ENCODE data around the gene TTBK2.
"Not testable (repeated sequence)": the region's sequence is repeated elsewhere in the genome, so short reads cannot be mapped to it uniquely, and the experiment has no call there.

The TTBK2 gene

DNA sequence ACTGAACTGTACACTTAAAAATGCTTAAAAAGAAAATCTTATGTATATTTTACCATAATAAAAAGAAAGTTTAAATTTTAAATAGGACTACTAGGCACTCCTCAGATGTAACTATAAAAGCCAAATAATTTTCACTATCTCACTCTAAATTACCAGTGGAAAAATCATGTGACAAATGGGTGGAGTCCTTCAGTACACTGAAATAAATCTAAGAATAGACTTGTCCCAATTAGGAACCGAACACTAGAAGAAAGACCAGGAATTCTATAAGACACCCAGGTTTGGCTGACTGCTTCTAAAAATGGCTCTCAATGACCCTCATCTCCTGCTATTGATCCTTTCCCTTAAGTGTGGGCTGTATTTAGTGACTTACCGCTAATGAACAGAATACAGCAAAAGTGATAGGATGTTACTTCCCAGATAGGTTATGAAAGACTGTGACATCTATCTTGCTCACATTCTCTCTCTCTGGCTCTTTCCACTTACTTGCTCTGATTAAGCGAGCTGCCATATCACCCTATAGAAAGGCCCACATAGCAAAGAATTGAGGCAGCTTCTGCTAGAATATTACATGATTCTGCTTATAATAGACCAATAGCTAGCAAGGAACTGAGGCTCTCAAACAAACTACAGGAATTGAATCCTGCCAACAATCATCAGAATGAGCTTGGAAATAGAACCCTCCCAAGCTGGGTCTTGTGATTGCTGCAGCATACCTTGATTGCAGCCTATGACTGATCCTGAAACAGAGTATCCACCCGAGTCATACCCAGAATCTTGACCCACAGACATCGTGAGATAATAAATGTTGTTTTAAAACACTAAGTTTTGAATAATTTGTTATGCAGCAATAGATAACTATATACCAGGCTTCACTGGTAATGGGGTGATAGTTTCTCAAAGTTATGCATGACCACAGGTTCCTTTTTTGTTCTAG, 16.9 kb downstream of the TTBK2 start:
- no peak for DNase-seq

DNA sequence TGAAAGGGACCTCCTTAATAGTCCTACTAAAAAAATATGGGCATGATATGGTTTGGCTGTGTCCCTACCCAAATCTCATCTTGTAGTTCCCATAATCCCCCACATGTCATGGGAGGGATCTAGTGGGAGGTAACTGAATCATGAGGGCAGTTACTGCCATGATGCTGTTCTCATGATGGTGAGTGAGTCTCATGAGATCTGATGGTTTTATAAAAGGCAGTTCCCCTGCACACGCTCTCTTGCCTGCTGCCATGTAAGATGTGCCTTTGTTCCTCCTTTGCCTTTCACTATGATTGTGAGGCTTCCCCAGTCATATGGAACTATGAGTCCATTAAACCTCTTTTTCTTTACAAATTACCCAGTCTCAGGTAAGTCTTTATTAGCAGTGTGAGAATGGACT, 26.7 kb downstream of the TTBK2 start:
- not testable (repeated sequence) for DNase-seq

DNA sequence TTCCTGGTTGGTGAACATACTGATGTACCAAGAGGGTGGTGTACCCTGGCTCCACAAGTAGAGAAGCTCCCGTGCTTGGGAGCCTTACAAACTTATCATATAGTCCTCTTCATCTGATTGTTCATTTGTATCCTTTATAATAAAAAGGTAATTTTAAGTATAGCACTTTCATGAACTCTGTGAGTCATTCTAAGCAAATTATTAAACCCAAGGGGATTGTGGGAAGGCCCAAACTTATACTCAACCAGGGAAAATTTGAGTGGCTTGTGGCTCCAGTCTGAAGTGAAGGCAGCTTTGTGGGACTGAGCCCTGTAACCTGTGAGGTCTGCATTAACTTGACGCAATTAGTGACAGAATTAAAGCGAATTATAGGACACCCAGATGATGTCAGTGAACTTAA, 29.0 kb downstream of the TTBK2 start:
- DNase-seq: no peak

GRCh38 chr15:42890161-42890913, 30.2 kb downstream of the TTBK2 start:
- no peak for DNase-seq

DNA sequence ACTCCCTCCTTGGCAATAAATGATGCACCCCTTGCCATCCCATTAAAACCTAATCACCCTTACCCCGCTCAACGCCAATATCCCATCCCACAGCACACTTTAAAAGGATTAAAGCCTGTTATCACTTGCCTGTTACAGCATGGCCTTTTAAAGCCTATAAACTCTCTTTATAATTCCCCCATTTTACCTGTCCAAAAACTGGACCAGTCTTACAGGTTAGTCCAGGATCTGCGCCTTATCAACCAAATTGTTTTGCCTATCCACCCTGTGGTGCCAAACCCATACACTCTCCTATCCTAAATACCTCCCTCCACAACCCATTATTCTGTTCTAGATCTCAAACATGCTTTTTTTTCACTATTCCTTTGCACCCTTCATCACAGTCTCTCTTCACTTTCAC, 33.2 kb downstream of the TTBK2 start:
- not testable (repeated sequence) for DNase-seq

DNA sequence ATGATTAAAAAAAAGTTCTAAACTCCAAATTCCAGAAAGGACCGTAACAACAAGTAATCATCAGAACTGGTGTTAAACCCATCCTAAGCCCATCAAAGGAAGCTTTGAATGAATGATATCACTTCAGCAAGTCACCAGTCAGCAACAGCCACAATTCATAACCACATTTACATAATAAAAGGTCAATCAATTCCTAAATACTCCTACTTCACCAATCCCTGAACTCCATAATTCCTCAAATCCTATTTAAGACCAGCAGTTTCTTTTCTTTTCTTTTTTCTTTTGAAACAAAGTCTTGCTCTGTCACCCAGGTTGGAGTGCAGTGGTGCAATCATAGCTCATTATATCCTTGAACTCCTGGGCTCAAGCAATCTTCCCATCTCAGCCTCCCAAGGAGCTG, 40.5 kb downstream of the TTBK2 start:
- DNase-seq: no peak

- no peak for DNase-seq
Measured at GRCh38 chr15:42879443-42879842, 41.1 kb downstream of the TTBK2 start.

GRCh38 chr15:42876224-42876623, 44.4 kb downstream of the TTBK2 start:
- no peak for DNase-seq

- no peak for DNase-seq
Measured at GRCh38 chr15:42868683-42869082, 51.9 kb downstream of the TTBK2 start.

DNA sequence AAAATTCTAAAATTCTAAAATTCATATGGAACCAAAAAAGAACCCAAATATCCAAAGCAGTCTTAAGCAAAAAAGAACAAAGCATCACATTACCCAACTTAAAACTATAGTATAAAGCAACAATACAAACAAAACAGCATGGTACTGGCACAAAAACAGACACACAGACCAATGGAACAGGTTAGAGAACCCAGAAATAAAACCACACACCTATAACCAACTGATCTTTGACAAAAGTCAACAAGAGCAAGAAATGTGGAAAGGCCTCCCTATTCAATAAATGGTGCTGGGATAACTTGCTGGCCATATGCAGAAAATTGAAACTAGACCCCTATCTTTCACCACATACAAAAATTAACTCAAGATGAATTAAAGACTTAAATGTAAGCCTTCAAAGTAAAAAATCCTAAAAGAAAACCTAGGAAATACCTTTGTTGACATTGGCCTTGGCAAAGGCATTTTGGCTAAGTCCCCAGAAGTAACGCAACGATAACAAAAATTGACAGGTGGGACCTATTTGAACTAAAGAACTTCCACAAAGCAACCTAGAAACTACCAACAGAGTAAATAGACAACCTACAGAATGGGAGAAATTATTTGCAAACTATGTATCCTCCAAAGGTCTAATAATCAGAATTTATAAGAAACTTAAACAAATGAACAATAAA, 56.9 kb downstream of the TTBK2 start:
- DNase-seq: no peak

DNA sequence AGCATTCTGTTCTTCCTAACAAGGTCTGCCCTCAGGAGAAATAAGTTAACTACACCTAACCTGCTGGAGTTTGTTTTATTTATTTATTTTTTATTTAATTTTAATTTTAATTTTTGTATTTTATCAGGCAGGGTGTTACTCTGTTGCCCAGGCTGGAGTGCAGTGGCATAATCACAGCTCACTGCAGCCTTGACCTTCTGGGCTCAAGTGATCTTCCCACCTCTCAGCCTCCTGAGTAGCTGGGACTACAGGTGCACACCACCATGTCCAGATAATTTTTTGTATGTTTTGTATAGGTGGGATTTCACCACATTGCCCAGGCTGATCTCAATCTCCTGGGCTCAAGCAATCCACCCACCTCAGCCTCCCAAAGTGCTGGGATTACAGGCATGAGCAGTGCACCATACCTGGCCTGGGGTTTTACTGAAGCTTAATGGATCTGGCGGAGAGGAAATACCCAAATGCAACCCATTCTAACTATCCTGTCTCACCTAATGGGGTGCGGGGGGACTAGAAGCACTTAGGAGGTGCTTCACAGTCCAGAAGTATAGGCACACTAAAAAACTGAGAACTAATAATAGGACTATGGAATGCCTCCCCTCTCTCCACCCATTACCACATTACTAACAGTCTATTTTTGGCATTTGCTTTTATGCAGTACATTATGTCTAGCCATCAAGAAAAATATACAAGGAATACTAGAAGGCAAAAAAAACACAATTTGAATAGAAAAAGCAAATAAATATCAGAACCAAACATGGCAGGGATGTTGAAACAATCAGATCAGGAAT, 61.4 kb downstream of the TTBK2 start:
- no peak for DNase-seq

- DNase-seq: no peak
Measured at GRCh38 chr15:42858540-42858939, 62.0 kb downstream of the TTBK2 start.

- no peak for DNase-seq
Measured at GRCh38 chr15:42854576-42854975, 66.0 kb downstream of the TTBK2 start.

GRCh38 chr15:42849836-42850235, 70.7 kb downstream of the TTBK2 start:
- DNase-seq: no peak

DNA sequence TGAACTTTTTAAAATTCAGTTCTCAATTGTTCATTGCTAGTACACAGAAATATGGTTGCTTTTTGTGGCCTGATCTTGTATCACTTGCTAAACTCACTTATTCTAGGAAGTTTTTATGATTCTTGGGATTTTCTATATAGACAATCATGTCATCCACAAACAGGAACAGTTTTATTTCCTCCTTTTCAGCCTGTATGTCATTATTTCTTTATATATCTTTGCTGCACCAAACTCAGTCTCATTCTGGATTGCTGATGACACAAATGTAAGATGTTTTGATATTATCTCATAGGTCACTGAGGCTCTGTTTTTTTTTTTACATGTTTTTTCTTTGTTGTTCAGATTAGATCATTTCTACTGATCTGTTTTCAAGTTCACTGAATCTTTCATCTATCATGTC, 71.7 kb downstream of the TTBK2 start:
- no peak for DNase-seq

DNA sequence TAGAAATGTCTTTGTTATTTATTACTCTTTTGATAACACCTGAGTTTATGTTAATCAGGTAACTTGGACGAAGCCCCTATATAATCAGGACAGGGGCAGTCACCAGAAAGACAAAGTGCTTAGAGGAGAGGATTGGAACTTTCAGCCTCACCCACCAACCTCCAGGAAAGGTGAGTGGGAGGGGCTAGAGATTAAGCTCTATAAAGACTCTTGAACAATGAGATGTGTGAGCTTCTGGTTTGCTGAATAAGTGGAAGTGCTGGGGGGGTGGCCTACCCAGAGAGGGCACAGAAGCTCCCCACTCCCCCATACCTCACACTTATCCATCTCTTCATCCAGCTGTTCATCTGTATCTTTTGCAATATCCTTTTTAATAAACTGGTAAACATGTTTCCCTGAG, 73.9 kb downstream of the TTBK2 start:
- DNase-seq: no peak

DNA sequence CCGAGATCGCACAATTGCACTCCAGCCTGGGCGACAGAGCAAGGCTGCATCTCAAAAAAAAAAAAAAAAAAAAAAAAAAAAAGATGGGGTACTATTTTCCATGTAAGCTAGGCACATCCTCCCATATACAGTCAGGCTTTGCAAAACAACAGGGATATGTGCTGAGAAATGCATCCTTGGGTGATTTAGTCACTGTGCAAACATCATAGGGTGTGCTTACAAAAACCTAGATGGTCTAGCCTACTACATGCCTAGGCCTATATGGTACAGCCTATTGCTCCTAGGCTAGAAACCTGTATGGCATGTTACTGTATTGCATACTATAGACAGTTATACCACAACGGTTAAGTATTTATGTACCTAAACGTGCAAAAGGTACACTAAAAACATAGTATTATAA, 75.0 kb downstream of the TTBK2 start:
- DNase-seq: no peak

DNA sequence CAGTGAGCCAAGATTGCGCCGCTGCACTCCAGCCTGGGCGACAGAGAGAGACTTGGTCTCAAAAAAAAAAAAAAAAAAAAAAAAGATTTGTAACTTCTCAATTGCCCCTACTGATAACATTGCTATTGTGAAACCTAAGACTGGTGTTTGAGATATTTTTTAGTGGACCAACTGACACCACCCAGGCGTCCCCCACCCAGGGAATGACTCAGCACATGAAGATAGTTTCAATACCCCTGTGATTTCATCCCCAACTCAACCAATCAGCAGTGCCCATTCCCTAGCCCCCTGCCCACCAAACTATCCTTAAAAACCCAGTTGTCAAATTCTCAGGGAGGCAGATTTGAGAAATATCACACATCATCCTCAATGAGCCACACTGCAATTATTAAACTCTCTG, 76.9 kb downstream of the TTBK2 start:
- DNase-seq: no peak

GRCh38 chr15:42836251-42836650, 84.3 kb downstream of the TTBK2 start:
- no peak for DNase-seq

- no peak for DNase-seq
Measured at GRCh38 chr15:42832576-42832975, 88.0 kb downstream of the TTBK2 start.

GRCh38 chr15:42826251-42826890, 94.2 kb downstream of the TTBK2 start:
- no peak for DNase-seq

DNA sequence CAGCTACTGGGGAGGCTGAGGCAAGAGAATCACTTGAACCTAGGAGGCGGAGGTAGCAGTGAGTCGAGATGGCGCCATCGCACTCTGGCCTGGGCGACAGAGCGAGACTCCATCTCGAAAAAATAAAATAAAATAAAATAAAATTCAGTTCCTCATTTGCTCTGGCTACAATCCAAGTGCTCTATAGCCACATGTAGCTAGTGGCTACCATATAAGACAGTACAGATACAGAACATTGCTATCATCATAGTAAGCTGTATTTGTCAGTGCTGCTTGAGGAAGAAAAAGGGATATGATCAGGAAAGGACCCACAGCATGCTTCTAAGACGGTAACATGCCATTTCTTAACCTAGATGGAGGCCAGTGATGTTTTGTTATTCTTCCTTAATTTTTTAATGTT, 95.0 kb downstream of the TTBK2 start:
- no peak for DNase-seq
